ENCODE measurements around the gene GPRC6A. TPM values are rescaled to one million over a fixed set of nuclear protein-coding genes. Genes with fewer than 3 reads are reported as not detected.

Gene GPRC6A
- total and polyA plus RNA-seq, 7 experiments from 2014 or later = not detected

DNA sequence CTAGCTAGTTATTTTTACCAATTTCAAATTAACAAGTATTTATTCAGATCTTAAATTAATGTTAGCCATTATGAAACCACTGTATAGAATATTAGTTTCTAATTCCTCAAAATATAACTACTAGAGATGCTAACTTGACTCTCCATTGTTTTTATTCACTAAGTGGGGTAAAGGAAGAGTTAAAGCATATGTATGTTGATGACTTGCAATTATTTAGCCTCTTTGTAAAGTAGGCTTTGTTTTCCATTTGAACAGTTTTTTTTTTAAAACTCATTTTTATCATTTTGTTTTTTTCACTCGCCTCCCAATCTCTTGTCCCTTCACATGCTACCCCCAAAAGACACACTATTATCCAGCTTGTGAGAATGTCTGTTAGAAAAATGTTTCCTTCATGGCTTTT lies 66.6 kb downstream of the GPRC6A start:
- Histone ChIP-seq H3K27me3 (ENCODE audit: control insufficient read depth in 2 of 2, insufficient read depth in 2 of 2, low read length in 2 of 2) (peaks cover 0 to 5% of the 10 kb centered on the region in 2 donors), H3K4me1 (ENCODE audit: control insufficient read depth in 2 of 2, insufficient read depth in 2 of 2, low read length in 2 of 2) (no peaks in the 10 kb centered on the region), H3K4me3 (ENCODE audit: low read length) (no peak overlapping the region), H3K27ac (ENCODE audit: low read depth, low read length) (no peak overlapping the region), H3K9me3 (ENCODE audit: control insufficient read depth in 2 of 3, low read length in 3 of 3) (no peaks in the 10 kb centered on the region), H3K36me3 (ENCODE audit: control insufficient read depth in 2 of 3, insufficient read depth in 3 of 3, low read length in 3 of 3) (no peaks in the 10 kb centered on the region)
- Mint-ChIP-seq H3K4me3 (no peak overlapping the region), H3K27ac (no peak overlapping the region), H3K36me3 (peaks cover 0 to 5% (median 0%) of the 10 kb centered on the region in 5 donors), H3K27me3 (peaks cover 43 to 63% (median 57%) of the 10 kb centered on the region in 5 donors), H3K9me3 (peaks cover 0 to 1% (median 0%) of the 10 kb centered on the region in 11 donors), H3K4me1 (peaks cover 2 to 14% (median 13%) of the 10 kb centered on the region in 7 donors)
- ATAC-seq = no peak
- ChIA-PET POLR2A (no interaction called here), CTCF (no interaction called here)
- intact Hi-C loops (cut with micrococcal nuclease) = no loop called here
- DNase-seq = no peak

DNA sequence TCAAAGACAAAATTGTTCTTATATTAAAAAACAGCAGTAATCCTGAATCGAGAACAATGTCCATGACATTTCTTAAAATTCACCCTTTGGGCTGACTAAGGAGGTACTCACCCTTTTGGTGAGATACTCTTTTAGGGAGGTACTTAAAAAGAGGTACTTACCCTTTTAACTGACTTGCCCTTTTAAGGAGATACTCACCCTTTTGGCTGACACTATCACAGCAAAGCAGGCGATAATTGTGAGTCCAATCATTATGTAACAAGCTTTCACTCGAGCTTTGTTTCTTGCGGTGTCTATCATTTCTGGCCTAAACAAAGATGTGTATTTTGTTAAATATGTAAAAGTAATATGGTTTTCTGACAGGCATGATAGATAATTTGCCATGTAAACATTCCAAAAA lies 67.1 kb downstream of the GPRC6A start:
- POLR2A ChIA-PET = no interaction called here
- H3K27ac Mint-ChIP-seq = no peak overlapping the region
- H3K9me3 Mint-ChIP-seq = peaks cover 0 to 1% (median 0%) of the 10 kb centered on the region in 11 donors
- H3K36me3 Mint-ChIP-seq = peaks cover 0 to 5% (median 0%) of the 10 kb centered on the region in 5 donors
- ATAC-seq (no peak), DNase-seq (no peak)
- H3K4me1 Mint-ChIP-seq = peaks cover 2 to 14% (median 13%) of the 10 kb centered on the region in 7 donors
- H3K36me3 ChIP-seq (ENCODE audit: control insufficient read depth in 2 of 3, insufficient read depth in 3 of 3, low read length in 3 of 3) = no peaks in the 10 kb centered on the region
- CTCF ChIA-PET = interaction anchor here (0.7 kb wide), 1 partner anchor 9 kb away, joined by 3 read pairs; no protein-coding TSS in a partner anchor
- H3K9me3 ChIP-seq (ENCODE audit: control insufficient read depth in 2 of 3, low read length in 3 of 3) = no peaks in the 10 kb centered on the region
- H3K27me3 Mint-ChIP-seq = peaks cover 38 to 59% (median 52%) of the 10 kb centered on the region in 5 donors
- H3K4me3 ChIP-seq (ENCODE audit: low read length) = no peak overlapping the region
- H3K4me3 Mint-ChIP-seq = no peak overlapping the region
- intact Hi-C loops (cut with micrococcal nuclease) = no loop called here
- peaks cover 0 to 5% of the 10 kb centered on the region in 2 donors for H3K27me3 ChIP-seq (ENCODE audit: control insufficient read depth in 2 of 2, insufficient read depth in 2 of 2, low read length in 2 of 2)
- H3K4me1 ChIP-seq (ENCODE audit: control insufficient read depth in 2 of 2, insufficient read depth in 2 of 2, low read length in 2 of 2) = no peaks in the 10 kb centered on the region
- H3K27ac ChIP-seq (ENCODE audit: low read depth, low read length) = no peak overlapping the region

DNA sequence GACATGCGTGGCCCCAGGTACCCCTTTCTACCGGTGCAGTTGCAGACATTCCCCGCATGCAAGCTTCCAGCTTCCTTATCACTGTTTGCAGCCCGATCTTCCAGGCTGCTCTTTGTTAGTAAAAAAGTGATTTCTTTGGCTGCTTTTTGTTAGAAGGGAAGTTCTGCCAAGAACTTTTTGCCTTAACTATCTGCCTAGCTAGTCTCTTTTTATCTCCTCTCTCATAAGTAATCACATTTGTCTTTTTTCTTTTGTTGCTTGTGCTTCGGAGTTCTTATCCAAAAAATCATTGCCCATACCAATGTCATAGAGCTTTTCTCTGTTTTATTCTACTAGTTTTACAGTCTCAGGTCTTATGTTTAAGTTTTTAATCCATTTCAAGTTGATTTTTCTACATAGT lies 83.7 kb downstream of the GPRC6A start:
- Histone ChIP-seq H3K4me1 (ENCODE audit: control insufficient read depth in 2 of 2, insufficient read depth in 2 of 2, low read length in 2 of 2) (no peaks in the 10 kb centered on the region), H3K36me3 (ENCODE audit: control insufficient read depth in 2 of 3, insufficient read depth in 3 of 3, low read length in 3 of 3) (no peaks in the 10 kb centered on the region), H3K9me3 (ENCODE audit: control insufficient read depth in 2 of 3, low read length in 3 of 3) (peaks cover 0 to 14% (median 0%) of the 10 kb centered on the region in 3 experiments), H3K4me3 (ENCODE audit: low read length) (no peak overlapping the region), H3K27me3 (ENCODE audit: control insufficient read depth in 2 of 2, insufficient read depth in 2 of 2, low read length in 2 of 2) (peaks cover 0 to 3% of the 10 kb centered on the region in 2 donors), H3K27ac (ENCODE audit: low read depth, low read length) (no peak overlapping the region)
- ChIA-PET POLR2A (no interaction called here), CTCF (interaction anchor here (0.5 kb wide), 1 partner anchor 143 kb away, joined by 3 read pairs; no protein-coding TSS in a partner anchor)
- H3K27me3 Mint-ChIP-seq = peaks cover 5 to 13% (median 9%) of the 10 kb centered on the region in 5 donors
- no peaks in the 10 kb centered on the region for H3K4me1 Mint-ChIP-seq
- ATAC-seq (no peak), DNase-seq (no peak)
- peaks cover 0 to 6% (median 0%) of the 10 kb centered on the region in 5 donors for H3K36me3 Mint-ChIP-seq
- H3K27ac Mint-ChIP-seq = no peak overlapping the region
- no peak overlapping the region for H3K4me3 Mint-ChIP-seq
- peaks cover 3 to 51% (median 20%) of the 10 kb centered on the region in 11 donors for H3K9me3 Mint-ChIP-seq
- intact Hi-C loops (cut with micrococcal nuclease) = no loop called here

Other genes with a start within 250 kb of the GPRC6A start
- 1 to 10 TPM in 1 of 5 experiments, under 1 TPM in 4; 0.53 to 1.3 (median 0.73) TPM for gene RSPH4A, start 212.6 kb downstream of the GPRC6A start, total RNA-seq
- not detected for gene RSPH4A, start 212.6 kb downstream of the GPRC6A start, polyA plus RNA-seq
- gene ZUP1, start 160.3 kb downstream of the GPRC6A start, total RNA-seq = 10 to 100 TPM; 12.3 to 14.6 (median 13.7) TPM
- gene ZUP1, start 160.3 kb downstream of the GPRC6A start, polyA plus RNA-seq = 1 to 10 TPM; 3.7 to 6.6 TPM
- 10 to 100 TPM; 11.0 to 78.2 (median 53.2) TPM for gene KPNA5, start 147.9 kb downstream of the GPRC6A start, total RNA-seq
- gene KPNA5, start 147.9 kb downstream of the GPRC6A start, polyA plus RNA-seq = 10 to 100 TPM; 13.9 to 19.6 TPM
- gene FAM162B, start 63.4 kb downstream of the GPRC6A start, total RNA-seq = not detected
- gene FAM162B, start 63.4 kb downstream of the GPRC6A start, polyA plus RNA-seq = not detected
- not detected for gene RFX6, start 48.2 kb upstream of the GPRC6A start, total RNA-seq
- not detected for gene RFX6, start 48.2 kb upstream of the GPRC6A start, polyA plus RNA-seq

All from naive thymus-derived CD4-positive, alpha-beta T cell (primary cell).